Fibroblast of pulmonary artery (primary cell): Measurements from ENCODE around the gene MIPEP.

Experiments
- DNase-seq: peaks from one replicate; pipeline ENCODE4 v3.0.0-alpha.2; 2010; ENCODE audit warnings: low read depth
- H3K4me3 ChIP-seq: replicated peaks from 2 replicates; pipeline ENCODE4 v1.5.1; 2011; ENCODE audit warnings: low read depth, mild to moderate bottlenecking, control low read depth, low read length, moderate library complexity
- CTCF ChIP-seq: IDR thresholded peaks from 2 replicates; pipeline ENCODE4 v1.5.1; 2011; ENCODE audit warnings: mild to moderate bottlenecking, control low read depth, low read length, inconsistent platforms; ENCODE audit errors: missing control alignments

MIPEP gene

GRCh38 chr13:23799945-23800344, 89.3 kb downstream of the MIPEP start:
- TF ChIP-seq CTCF = no peak
- H3K4me3 ChIP-seq = no peak overlapping the region
- DNase-seq = no peak

- DNase-seq = no peak
- H3K4me3 ChIP-seq = no peak overlapping the region
- no peak for TF ChIP-seq CTCF
Measured at GRCh38 chr13:23797276-23797903, 91.8 kb downstream of the MIPEP start.

- H3K4me3 ChIP-seq = no peak overlapping the region
- no peak for DNase-seq
- no peak for TF ChIP-seq CTCF
Measured at GRCh38 chr13:23796551-23796950, 92.6 kb downstream of the MIPEP start.

- peak; percentile 56 for DNase-seq
- H3K4me3 ChIP-seq = no peak overlapping the region
- TF ChIP-seq CTCF = no peak
Measured at GRCh38 chr13:23794267-23795161, 94.7 kb downstream of the MIPEP start.

DNA sequence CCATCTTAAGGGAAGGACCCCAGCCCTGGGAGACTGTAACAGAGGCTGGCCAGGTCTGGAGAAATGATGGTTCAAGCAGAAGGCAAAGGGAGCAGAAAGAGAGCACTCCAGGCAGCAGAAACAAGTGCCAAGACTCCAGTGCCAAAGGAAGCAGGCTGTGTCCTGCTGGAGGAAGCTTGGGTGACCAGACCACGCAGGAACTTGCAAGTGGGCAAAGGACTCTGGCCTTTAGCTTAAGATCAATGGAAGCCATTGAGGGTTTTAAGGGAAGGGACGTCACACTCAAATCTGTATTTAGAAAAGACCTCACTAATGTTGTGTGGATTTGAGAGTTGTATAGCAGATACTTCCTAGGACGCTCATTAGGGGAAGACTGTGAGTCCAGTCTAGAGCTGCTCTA, 95.5 kb downstream of the MIPEP start:
- no peak for TF ChIP-seq CTCF

GRCh38 chr13:23792680-23793079, 96.5 kb downstream of the MIPEP start:
- H3K4me3 ChIP-seq = no peak overlapping the region
- no peak for DNase-seq
- TF ChIP-seq CTCF = no peak

More for the DNA sequence above, 95.5 kb downstream of the MIPEP start:
- no peak overlapping the region for H3K4me3 ChIP-seq
- no peak for DNase-seq
